Motor neuron (in vitro differentiated cells): ENCODE data around the gene SMYD1. TPM values are rescaled to one million over a fixed set of nuclear protein-coding genes. Genes with fewer than 3 reads are reported as not detected.
A peak's percentile ranks its signal among the peaks of the same experiment; 100 is the strongest.

Experiments
- ATAC-seq, 8 experiments: fragments of 200-7000 bp; cut with Tn5 transposase; replicated peaks in 6 of 8; 2 replicates each; pipeline ENCODE4 v1.8.0; 2021; ENCODE audit warnings: mild to moderate bottlenecking in 8 of 8, moderate library complexity in 8 of 8
- H3K27ac ChIP-seq, 2 donors: fragments of 250-450 bp; sonication (Bioruptor Pico); 2 replicates each; pipeline ENCODE4 v1.9.0; 2021; ENCODE audit warnings: antibody characterized with exemption in 2 of 2, mild to moderate bottlenecking in 2 of 2, moderate library complexity in 1 of 2
- H3K4me1 ChIP-seq, 2 donors: fragments of 250-450 bp; sonication (Bioruptor Pico); replicated peaks in 1 of 2; 2 replicates each; pipeline ENCODE4 v1.6.1; 2021; ENCODE audit warnings: antibody characterized with exemption in 2 of 2, mild to moderate bottlenecking in 2 of 2, moderate library complexity in 1 of 2
- H3K4me3 ChIP-seq, 5 donors: fragments of 250-450 bp; sonication (Bioruptor Pico); 2 replicates each; pipeline ENCODE4 v1.9.0; 2021; ENCODE audit warnings: antibody characterized with exemption in 5 of 5, mild to moderate bottlenecking in 5 of 5, moderate library complexity in 4 of 5
- WGBS, 10 experiments: fragments of 450-650 bp; shearing (Covaris generic); methylation state at CpG; one replicate each; pipeline ENCODE4 v1.0.0; 2022; 5-methylcytosine and 5-hydroxymethylcytosine counted together
- in situ Hi-C, 9 experiments: fragments of 400-800 bp; cut with MboI; loops; one replicate each; pipeline ENCODE4 v1.15.0; 2021; ENCODE audit warnings: low sequenced_read_pairs in 9 of 9, low pct_unique_long_range_greater_than_20kb in 2 of 9; ENCODE audit not compliant: unreplicated experiment in 9 of 9
- total RNA-seq, 8 experiments: library from RNA; unstranded; fragments of 300-600 nt; gene quantifications; 2 replicates each; pipeline versions ENCODE4 v1.2.3 to v1.2.4, GENCODE V29; 2022

Gene SMYD1
- total RNA-seq, 8 experiments from 2014 or later: 0.08 to 4.0 (median 0.43) TPM; not detected in 1

GRCh38 chr2:88116669-88117432, 49.2 kb downstream of the SMYD1 start:
- H3K4me1 ChIP-seq: no peaks in the 10 kb centered on the region
- in situ Hi-C loops: no loop called here
- WGBS, 10 experiments: 47 to 100% (median 88%) methylated on average over 3 to 15 of the region's 18 CpGs; no CpG with 5 or more reads in 2 of the 10 experiments
- no peak overlapping the region for H3K4me3 ChIP-seq
- no peak for ATAC-seq
- no peak overlapping the region for H3K27ac ChIP-seq

GRCh38 chr2:88117973-88118372, 50.3 kb downstream of the SMYD1 start:
- in situ Hi-C loops: no loop called here
- no peak overlapping the region for H3K4me3 ChIP-seq
- no peak overlapping the region for H3K27ac ChIP-seq
- peak in 5 of 8 experiments; percentile 42 to 81 (median 71) for ATAC-seq
- 40 to 93% (median 75%) methylated on average over 1 to 3 of the region's 4 CpGs; no CpG with 5 or more reads in 7 of the 10 experiments for WGBS, 10 experiments
- H3K4me1 ChIP-seq: no peaks in the 10 kb centered on the region

- no peak for ATAC-seq
- Histone ChIP-seq H3K4me1 (no peaks in the 10 kb centered on the region), H3K4me3 (no peak overlapping the region), H3K27ac (no peak overlapping the region)
- in situ Hi-C loops: no loop called here
- WGBS, 10 experiments: 30 to 91% (median 75%) methylated on average over 1 to 4 of the region's 4 CpGs; no CpG with 5 or more reads in 3 of the 10 experiments
Observed at GRCh38 chr2:88121678-88122077, 54.1 kb downstream of the SMYD1 start.

DNA sequence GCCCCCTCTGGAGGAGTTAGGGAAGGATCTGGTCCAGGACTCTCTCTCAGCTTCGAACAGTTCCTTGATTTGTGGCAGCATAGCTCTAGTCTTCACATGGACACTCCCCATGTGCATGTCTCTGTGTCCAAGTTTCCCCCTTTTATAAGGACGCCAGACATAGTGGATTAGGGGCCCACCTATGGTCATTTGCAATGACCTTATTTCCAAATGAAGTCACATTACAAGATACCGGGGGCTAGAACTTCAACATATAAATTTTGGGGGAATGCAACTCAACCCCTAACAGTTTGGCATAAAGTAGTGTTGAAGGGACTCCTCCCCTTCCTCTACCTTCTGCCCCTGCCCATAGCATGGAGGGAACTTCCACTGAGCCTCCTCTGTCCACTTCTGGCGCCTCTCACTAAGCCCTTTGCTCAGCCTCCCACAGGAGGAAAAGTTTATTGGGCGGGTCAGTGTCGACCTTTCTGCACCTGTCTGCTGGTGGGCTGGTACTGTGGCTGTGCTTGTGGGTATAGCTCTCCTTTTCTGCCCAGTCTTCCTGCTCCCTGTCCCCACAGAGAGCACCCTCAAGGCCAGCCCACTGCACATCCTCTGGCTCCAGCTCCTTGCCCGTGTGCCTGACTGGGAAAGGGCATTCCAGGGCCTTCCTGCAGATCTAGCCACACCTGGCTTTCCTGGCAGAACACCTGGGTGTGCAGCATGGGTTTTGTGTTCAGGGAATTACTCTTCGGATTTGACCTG, 54.7 kb downstream of the SMYD1 start:
- WGBS, 10 experiments: 44 to 100% (median 82%) methylated on average over 1 to 8 of the region's 8 CpGs; no CpG with 5 or more reads in 2 of the 10 experiments
- in situ Hi-C loops: no loop called here
- Histone ChIP-seq H3K4me1 (no peaks in the 10 kb centered on the region), H3K4me3 (no peak overlapping the region), H3K27ac (no peak overlapping the region)
- no peak for ATAC-seq

- Histone ChIP-seq H3K4me3 (no peak overlapping the region), H3K27ac (no peak overlapping the region), H3K4me1 (no peaks in the 10 kb centered on the region)
- peak in 2 of 8 experiments; percentile 56 to 57 for ATAC-seq
- in situ Hi-C loops: no loop called here
- WGBS, 10 experiments: 0 to 65% (median 52%) methylated on average over 2 to 5 of the region's 5 CpGs; no CpG with 5 or more reads in 1 of the 10 experiments
Observed at GRCh38 chr2:88123164-88123974, 55.7 kb downstream of the SMYD1 start.

- no peaks in the 10 kb centered on the region for H3K4me1 ChIP-seq
- no peak overlapping the region for H3K27ac ChIP-seq
- H3K4me3 ChIP-seq: no peak overlapping the region
- ATAC-seq: no peak
- in situ Hi-C loops: no loop called here
- 0 to 88% (median 55%) methylated on average over 1 to 9 of the region's 9 CpGs; no CpG with 5 or more reads in 2 of the 10 experiments for WGBS, 10 experiments
Observed at GRCh38 chr2:88123975-88124917, 56.6 kb downstream of the SMYD1 start.

DNA sequence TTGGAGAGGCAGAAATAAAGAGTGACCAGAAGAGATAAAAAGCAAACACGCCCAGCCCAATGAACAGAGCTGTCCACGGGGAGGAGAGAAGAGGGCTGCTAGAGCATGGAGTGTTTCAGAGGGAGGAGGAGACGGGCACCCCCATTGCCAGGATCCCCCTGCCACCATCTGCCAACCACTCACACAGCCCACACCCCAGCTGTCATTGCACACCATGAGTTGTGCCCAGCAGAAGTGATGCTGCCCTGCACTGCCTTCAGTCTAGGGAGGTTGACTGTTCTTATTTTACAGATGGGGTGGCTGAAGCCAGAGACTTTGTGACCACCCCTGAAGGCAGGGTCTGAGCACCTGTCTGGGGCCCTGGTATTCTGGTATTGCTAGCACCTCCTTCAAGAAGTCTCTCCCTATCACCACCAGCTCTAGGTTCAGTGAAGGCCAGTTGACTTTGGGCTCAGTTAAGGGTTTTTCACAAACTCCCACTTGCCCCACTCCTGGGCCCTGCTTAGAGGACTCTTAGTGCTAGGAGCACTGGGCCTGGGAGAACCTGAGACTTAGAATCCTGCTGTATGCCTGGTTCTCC, 57.8 kb downstream of the SMYD1 start:
- Histone ChIP-seq H3K27ac (no peak overlapping the region), H3K4me3 (no peak overlapping the region), H3K4me1 (peaks cover 0 to 4% of the 10 kb centered on the region in 2 donors)
- no peak for ATAC-seq
- in situ Hi-C loops: no loop called here
- WGBS, 10 experiments: 0 to 75% (median 55%) methylated on average over 1 to 2 of the region's 3 CpGs; no CpG with 5 or more reads in 6 of the 10 experiments

- Histone ChIP-seq H3K27ac (no peak overlapping the region), H3K4me1 (peaks cover 2 to 6% of the 10 kb centered on the region in 2 donors), H3K4me3 (no peak overlapping the region)
- in situ Hi-C loops: no loop called here
- no peak for ATAC-seq
- WGBS, 10 experiments: 60 to 100% (median 89%) methylated on average over 1 to 8 of the region's 11 CpGs; no CpG with 5 or more reads in 3 of the 10 experiments
Observed at GRCh38 chr2:88125924-88126771, 58.5 kb downstream of the SMYD1 start.

- 0 to 96% (median 88%) methylated on average over 2 to 3 of the region's 3 CpGs; no CpG with 5 or more reads in 3 of the 10 experiments for WGBS, 10 experiments
- no peak overlapping the region for H3K27ac ChIP-seq
- H3K4me1 ChIP-seq: peaks cover 2 to 6% of the 10 kb centered on the region in 2 donors
- ATAC-seq: no peak
- in situ Hi-C loops: no loop called here
- no peak overlapping the region for H3K4me3 ChIP-seq
Observed at GRCh38 chr2:88126772-88127637, 59.4 kb downstream of the SMYD1 start.

GRCh38 chr2:88127638-88127887, 59.9 kb downstream of the SMYD1 start:
- WGBS, 10 experiments: 0 to 63% (median 0%) methylated on average over 1 of the region's 1 CpG; no CpG with 5 or more reads in 7 of the 10 experiments
- H3K4me1 ChIP-seq: peaks cover 2 to 6% of the 10 kb centered on the region in 2 donors
- ATAC-seq: peak in 2 of 8 experiments; percentile 48 to 87
- H3K4me3 ChIP-seq: no peak overlapping the region
- H3K27ac ChIP-seq: no peak overlapping the region
- in situ Hi-C loops: no loop called here
